ENCODE data around the gene ARSD.
"Not testable (repeated sequence)": the region's sequence is repeated elsewhere in the genome, so short reads cannot be mapped to it uniquely, and the experiment has no call there.

The ARSD gene

GRCh38 chrX:2933125-2933900 lies 4.2 kb upstream of the ARSD start:
- DNase-seq: no peak

- no peak for DNase-seq
These were observed 2.5 kb upstream of the ARSD start for GRCh38 chrX:2931612-2932011.

GRCh38 chrX:2931155-2931554 lies 2.0 kb upstream of the ARSD start:
- DNase-seq: no peak

GRCh38 chrX:2928191-2928582 lies 952 bp downstream of the ARSD start:
- DNase-seq: no peak

GRCh38 chrX:2926664-2927275 lies 2.4 kb downstream of the ARSD start:
- no peak for DNase-seq

- not testable (repeated sequence) for DNase-seq
These were observed 2.9 kb downstream of the ARSD start for GRCh38 chrX:2926255-2926654.

- DNase-seq: no peak
These were observed 5.0 kb downstream of the ARSD start for GRCh38 chrX:2924151-2924550.

- no peak for DNase-seq
These were observed 7.4 kb downstream of the ARSD start for GRCh38 chrX:2921750-2922149.

- no peak for DNase-seq
These were observed 7.9 kb downstream of the ARSD start for GRCh38 chrX:2921193-2921592.

- DNase-seq: no peak
These were observed 11.4 kb downstream of the ARSD start for GRCh38 chrX:2917767-2918166.

- no peak for DNase-seq
These were observed 16.0 kb downstream of the ARSD start for GRCh38 chrX:2913118-2913517.

- DNase-seq: no peak
These were observed 19.0 kb downstream of the ARSD start for GRCh38 chrX:2910109-2910508.

- DNase-seq: no peak
These were observed 20.9 kb downstream of the ARSD start for GRCh38 chrX:2908125-2908685.

- DNase-seq: no peak
These were observed 21.8 kb downstream of the ARSD start for GRCh38 chrX:2907295-2907694.

GRCh38 chrX:2903366-2903765 lies 25.8 kb downstream of the ARSD start:
- DNase-seq: no peak

GRCh38 chrX:2902841-2903240 lies 26.3 kb downstream of the ARSD start:
- DNase-seq: no peak

GRCh38 chrX:2901367-2902036 lies 27.6 kb downstream of the ARSD start:
- no peak for DNase-seq

- no peak for DNase-seq
These were observed 30.2 kb downstream of the ARSD start for GRCh38 chrX:2898846-2899512.

GRCh38 chrX:2897690-2898623 lies 31.2 kb downstream of the ARSD start:
- DNase-seq: not testable (repeated sequence)

GRCh38 chrX:2897311-2897689 lies 31.8 kb downstream of the ARSD start:
- no peak for DNase-seq

GRCh38 chrX:2894885-2895292 lies 34.2 kb downstream of the ARSD start:
- DNase-seq: no peak

- DNase-seq: no peak
These were observed 36.3 kb downstream of the ARSD start for GRCh38 chrX:2892816-2893215.
